K562 (cell line): ENCODE data around the gene SSH3. TPM values are rescaled to one million over a fixed set of nuclear protein-coding genes. Genes with fewer than 3 reads are reported as not detected.

Experiments
- ATF1 ChIP-seq, 2 experiments: fragments of 450-650 bp in 1 of 2; IDR thresholded peaks; 2 replicates each; pipeline ENCODE4 v1.6.1; 2016; ENCODE audit warnings: missing compliant biosample characterization in 1 of 2, missing genetic modification characterization in 1 of 2
- ATF7 ChIP-seq: fragments of 450-650 bp; IDR thresholded peaks from 2 replicates; pipeline ENCODE4 v1.7.1; 2014; ENCODE audit warnings: mild to moderate bottlenecking, moderate library complexity
- BMI1 ChIP-seq: fragments of 150-350 bp; IDR thresholded peaks from 2 replicates; pipeline ENCODE4 v1.6.1; 2014; ENCODE audit warnings: low read length
- CBX8 ChIP-seq: fragments of 200-600 bp; sonication (generic); IDR thresholded peaks from 2 replicates; pipeline ENCODE4 v1.6.1; 2012; ENCODE audit warnings: borderline replicate concordance, mixed run types, low read depth, mild to moderate bottlenecking, moderate library complexity, mixed read lengths, low read length, control low read depth, inconsistent platforms; ENCODE audit not compliant: poor library complexity, severe bottlenecking; ENCODE audit errors: extremely low read depth
- DACH1 ChIP-seq: fragments of 450-650 bp; IDR thresholded peaks from 2 replicates; pipeline ENCODE4 v1.6.1; 2018; ENCODE audit not compliant: partially characterized antibody
- DPF2 ChIP-seq: fragments of 450-650 bp; IDR thresholded peaks from 2 replicates; pipeline ENCODE4 v1.6.1; 2016
- GABPA ChIP-seq: fragments of 200-800 bp; sonication (Bioruptor generic); conservative IDR thresholded peaks from 2 replicates; pipeline ENCODE4 v1.6.1; 2016; ENCODE audit warnings: low read depth, missing genetic modification characterization, missing compliant biosample characterization
- GTF2E2 ChIP-seq: fragments of 200-800 bp; sonication (Bioruptor generic); IDR thresholded peaks from 2 replicates; pipeline ENCODE4 v1.6.1; 2016; ENCODE audit warnings: missing genetic modification characterization, missing compliant biosample characterization
- MBD2 ChIP-seq: sonication (generic); IDR thresholded peaks from 2 replicates; pipeline ENCODE4 v1.6.1; 2016; ENCODE audit warnings: low read depth, borderline replicate concordance
- MYC ChIP-seq, 2 experiments: fragments of 250-450 bp in 1 of 2; sonication (Bioruptor Pico) in 1 of 2; IDR thresholded peaks; 2 replicates each; pipeline versions ENCODE4 v1.5.1 to v1.6.1; 2012 to 2021; ENCODE audit warnings: low read depth in 2 of 2, borderline replicate concordance in 1 of 2, improper control_type of control experiment in 1 of 2, low read length in 1 of 2, mild to moderate bottlenecking in 1 of 2, moderate library complexity in 1 of 2
- NCOA1 ChIP-seq: fragments of 450-650 bp; IDR thresholded peaks from 2 replicates; pipeline ENCODE4 v1.6.1; 2016; ENCODE audit warnings: low read depth
- NFRKB ChIP-seq: fragments of 450-650 bp; IDR thresholded peaks from 2 replicates; pipeline ENCODE4 v1.6.1; 2016; ENCODE audit warnings: low read depth
- PML ChIP-seq: IDR thresholded peaks from 2 replicates; pipeline ENCODE4 v1.6.1; 2012; ENCODE audit warnings: low read length, inconsistent platforms
- POLR2A ChIP-seq: fragments of 450-650 bp; conservative IDR thresholded peaks from 2 replicates; pipeline ENCODE4 v1.6.1; 2016
- POLR2G ChIP-seq: fragments of 200-400 bp; formaldehyde crosslinking; IDR thresholded peaks from 2 replicates; pipeline ENCODE4 v1.6.1; 2017; ENCODE audit warnings: low read depth, mild to moderate bottlenecking, antibody characterized with exemption, low read length, moderate library complexity
- PRPF4 ChIP-seq: fragments of 200-400 bp; formaldehyde crosslinking; IDR thresholded peaks from one replicate; pipeline ENCODE4 v1.6.1; 2017; ENCODE audit warnings: low read length, low read depth, mild to moderate bottlenecking; ENCODE audit not compliant: insufficient read depth, poor library complexity, severe bottlenecking
- RBM17 ChIP-seq: fragments of 200-400 bp; formaldehyde crosslinking; IDR thresholded peaks from 2 replicates; pipeline ENCODE4 v1.6.1; 2017; ENCODE audit warnings: low read depth, mild to moderate bottlenecking, low read length, borderline replicate concordance
- RBM22 ChIP-seq: fragments of 200-400 bp; formaldehyde crosslinking; IDR thresholded peaks from 2 replicates; pipeline ENCODE4 v1.6.1; 2018; ENCODE audit warnings: low read length, low read depth; ENCODE audit not compliant: poor library complexity, severe bottlenecking
- SIN3A ChIP-seq, 2 experiments: fragments of 150-350 bp in 1 of 2; IDR thresholded peaks; 2 replicates each; pipeline ENCODE4 v1.6.1; 2011 to 2016; ENCODE audit warnings: borderline replicate concordance in 2 of 2, low read depth in 2 of 2, low read length in 2 of 2, mild to moderate bottlenecking in 2 of 2, moderate library complexity in 2 of 2; ENCODE audit not compliant: control insufficient read depth in 1 of 2
- SNIP1 ChIP-seq: fragments of 450-650 bp; IDR thresholded peaks from 2 replicates; pipeline ENCODE4 v1.7.1; 2017; ENCODE audit warnings: low read depth, mild to moderate bottlenecking
- TEAD1 ChIP-seq, 2 experiments: fragments of 450-650 bp in 1 of 2; sonication (generic) in 1 of 2; formaldehyde crosslinking; IDR thresholded peaks; 2 replicates each; pipeline versions ENCODE4 v1.4.0 to v1.8.0; 2020 to 2022; ENCODE audit warnings: mild to moderate bottlenecking in 2 of 2, missing genetic modification reagents in 1 of 2
- ZNF408 ChIP-seq: fragments of 250-450 bp; sonication (Bioruptor Pico); IDR thresholded peaks from 2 replicates; pipeline ENCODE4 v1.4.0; 2020; ENCODE audit warnings: low read depth, mild to moderate bottlenecking, moderate library complexity
- ZNF431 ChIP-seq: sonication (generic); formaldehyde crosslinking; IDR thresholded peaks from 2 replicates; pipeline ENCODE4 v1.8.0; 2022; ENCODE audit warnings: mild to moderate bottlenecking, missing genetic modification reagents
- ZNF668 ChIP-seq: fragments of 250-450 bp; sonication (Bioruptor Pico); IDR thresholded peaks from 2 replicates; pipeline ENCODE4 v1.8.0; 2022; ENCODE audit warnings: mild to moderate bottlenecking, inconsistent platforms
- ZNF717 ChIP-seq: fragments of 250-450 bp; sonication (Bioruptor Pico); IDR thresholded peaks from 2 replicates; pipeline ENCODE4 v1.5.0; 2021
- ZNF76 ChIP-seq: fragments of 250-450 bp; sonication (Bioruptor Pico); IDR thresholded peaks from 2 replicates; pipeline ENCODE4 v1.4.0; 2020; ENCODE audit warnings: mild to moderate bottlenecking, moderate library complexity, borderline replicate concordance
- ZNF79 ChIP-seq: fragments of 250-450 bp; sonication (Bioruptor Pico); IDR thresholded peaks from 2 replicates; pipeline ENCODE4 v1.4.0; 2020; ENCODE audit warnings: low read depth, mild to moderate bottlenecking, moderate library complexity
- polyA plus RNA-seq, 8 experiments: library from polyadenylated mRNA; depleted of rRNA in 4 of 8; stranded (reverse) in 5 of 8; unstranded in 3 of 8; fragments of >200 nt; fragmentation: Nextera tagmentation in 2 of 8; fragmentation: Illumina TruSeq in 1 of 8; extraction: Ambion mirVana in 2 of 8; extraction: Trizol in 1 of 8; gene quantifications; 2 replicates each; pipeline versions ENCODE4 v1.2.1 to v1.2.3, GENCODE V29; 2011 to 2014; ENCODE audit warnings: inconsistent platforms in 1 of 8, missing spikeins in 1 of 8
- total RNA-seq, 7 experiments: library from RNA; depleted of rRNA in 6 of 7; stranded (reverse); fragments of >200 nt in 6 of 7; fragmentation: Illumina TruSeq in 2 of 7; extraction: Trizol in 2 of 7; gene quantifications; 2 replicates each; pipeline versions ENCODE4 v1.2.1 to v1.2.3, GENCODE V29; 2011 to 2021; ENCODE audit warnings: low replicate concordance in 1 of 7
- TF ChIP-seq, protein P1 (sequence below), 3 experiments: IDR thresholded peaks in 2 of 3; conservative IDR thresholded peaks in 1 of 3; 2 replicates each; pipeline ENCODE4 v1.5.1; 2011 to 2012; ENCODE audit warnings: low read length in 3 of 3, mild to moderate bottlenecking in 3 of 3, control low read depth in 2 of 3, improper control_type of control experiment in 1 of 3, inconsistent platforms in 1 of 3, low read depth in 1 of 3, mixed read lengths in 1 of 3, moderate library complexity in 1 of 3; ENCODE audit not compliant: insufficient read depth in 2 of 3

The SSH3 gene
- total and polyA plus RNA-seq, 9 of the 15 experiments (the other 6 are each of a cell fraction or from before 2014, with no cell fraction given): 0.07 to 1.0 (median 0.24) TPM; not detected in 3

DNA sequence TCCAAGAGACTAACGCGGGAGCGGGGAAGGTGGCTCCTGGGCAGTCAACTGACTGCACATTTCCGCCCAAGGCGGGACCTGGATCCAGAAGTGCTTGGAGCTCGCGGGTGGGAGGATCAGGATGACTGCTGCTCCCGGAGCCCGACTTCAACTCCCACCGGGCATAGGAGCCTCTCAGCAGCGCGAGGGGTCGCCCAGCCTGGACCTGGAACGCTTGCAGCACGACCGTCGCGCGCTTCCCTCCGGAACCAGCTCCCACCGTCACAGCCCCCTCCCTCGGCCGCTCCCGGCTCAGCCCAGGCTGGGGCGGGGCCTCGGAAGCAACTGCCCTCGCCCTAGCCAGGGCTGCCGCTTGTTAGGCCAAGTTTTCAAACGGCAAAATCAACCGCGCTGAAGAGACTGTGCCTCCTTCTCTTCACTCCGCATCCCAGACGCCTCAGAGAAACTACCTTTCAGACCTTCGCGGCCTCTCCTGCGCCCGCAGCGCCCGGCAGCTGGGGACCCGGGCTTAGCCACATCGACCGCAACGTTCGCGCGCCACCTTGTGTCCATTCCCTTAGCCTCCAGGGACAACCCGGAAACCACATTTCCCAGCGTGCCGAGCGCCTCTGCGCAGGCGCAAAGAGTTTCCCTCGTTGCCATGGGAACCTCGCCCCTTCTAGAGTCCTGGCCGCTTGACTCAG lies 14.0 kb downstream of the SSH3 start (continued):
- TF ChIP-seq SIN3A (IDR thresholded peaks at IDR 0.05; ENCODE audit: borderline replicate concordance in 2 of 2, control insufficient read depth in 1 of 2, low read depth in 2 of 2, low read length in 2 of 2): peak; percentile 62 to 89; a peak in 3 of 4 replicates
- TF ChIP-seq NCOA1: 0 out of 2 replicates have a peak, but pooled peaks have one; percentile 57
- peak; percentile 42; the same call in 1 of the 2 replicates for TF ChIP-seq ZNF431 (CRISPR knock-in tag)
- TF ChIP-seq ATF7: peak; percentile 72
- TF ChIP-seq POLR2A: peak; percentile 87
- no peak; the same call in none of the 2 replicates for TF ChIP-seq MYC (IDR thresholded peaks at IDR 0.05; ENCODE audit: low read depth, low read length)
- peak; percentile 51; the same call in 1 of the 2 replicates for TF ChIP-seq MYC (CRISPR knock-in tag; IDR thresholded peaks at IDR 0.05; ENCODE audit: borderline replicate concordance, low read depth)
- peak; percentile 80 for TF ChIP-seq GABPA (tag)
- no peak for TF ChIP-seq ZNF79
- TF ChIP-seq RBM17: no peak
- TF ChIP-seq MBD2: peak; percentile 70; the same call in 1 of the 2 replicates
- TF ChIP-seq, protein P1, sequence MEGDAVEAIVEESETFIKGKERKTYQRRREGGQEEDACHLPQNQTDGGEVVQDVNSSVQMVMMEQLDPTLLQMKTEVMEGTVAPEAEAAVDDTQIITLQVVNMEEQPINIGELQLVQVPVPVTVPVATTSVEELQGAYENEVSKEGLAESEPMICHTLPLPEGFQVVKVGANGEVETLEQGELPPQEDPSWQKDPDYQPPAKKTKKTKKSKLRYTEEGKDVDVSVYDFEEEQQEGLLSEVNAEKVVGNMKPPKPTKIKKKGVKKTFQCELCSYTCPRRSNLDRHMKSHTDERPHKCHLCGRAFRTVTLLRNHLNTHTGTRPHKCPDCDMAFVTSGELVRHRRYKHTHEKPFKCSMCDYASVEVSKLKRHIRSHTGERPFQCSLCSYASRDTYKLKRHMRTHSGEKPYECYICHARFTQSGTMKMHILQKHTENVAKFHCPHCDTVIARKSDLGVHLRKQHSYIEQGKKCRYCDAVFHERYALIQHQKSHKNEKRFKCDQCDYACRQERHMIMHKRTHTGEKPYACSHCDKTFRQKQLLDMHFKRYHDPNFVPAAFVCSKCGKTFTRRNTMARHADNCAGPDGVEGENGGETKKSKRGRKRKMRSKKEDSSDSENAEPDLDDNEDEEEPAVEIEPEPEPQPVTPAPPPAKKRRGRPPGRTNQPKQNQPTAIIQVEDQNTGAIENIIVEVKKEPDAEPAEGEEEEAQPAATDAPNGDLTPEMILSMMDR (IDR thresholded peaks at IDR 0.05 in 2 of 3, conservative IDR thresholded peaks at IDR 0.05 in 1 of 3; ENCODE audit: insufficient read depth in 2 of 3, low read depth in 1 of 3, low read length in 3 of 3): peak; percentile 95 to 99 (median 96)
- no peak for TF ChIP-seq ZNF668 (CRISPR knock-in tag)
- TF ChIP-seq ATF1 (CRISPR knock-in tag; IDR thresholded peaks at IDR 0.05): no peak
- peak; percentile 75 for TF ChIP-seq ATF1 (tag; IDR thresholded peaks at IDR 0.05)
- peak; percentile 80 for TF ChIP-seq RBM22
- no peak for TF ChIP-seq ZNF408 (CRISPR knock-in tag)
- TF ChIP-seq ZNF717 (CRISPR knock-in tag): no peak
- TF ChIP-seq GTF2E2 (tag): peak; percentile 84; the same call in 1 of the 2 replicates
- no peak for TF ChIP-seq CBX8
- peak; percentile 99 for TF ChIP-seq BMI1
- peak; percentile 51; the same call in 1 of the 2 replicates for TF ChIP-seq NFRKB
- TF ChIP-seq POLR2G: peak; percentile 90
- TF ChIP-seq SNIP1: no peak
- peak; percentile 77; the same call in 1 of the 2 replicates for TF ChIP-seq PML
- TF ChIP-seq DACH1: peak; percentile 34
- peak in 1 of 2 experiments; percentile 76; a peak in 1 of 4 replicates for TF ChIP-seq TEAD1 (CRISPR knock-in tag; IDR thresholded peaks at IDR 0.05)
- TF ChIP-seq PRPF4: no peak
- 0 out of 2 replicates have a peak, but pooled peaks have one; percentile 15 for TF ChIP-seq ZNF76
- 0 out of 2 replicates have a peak, but pooled peaks have one; percentile 10 for TF ChIP-seq DPF2
